ENCODE results near the gene BATF. TPM values are rescaled to one million over a fixed set of nuclear protein-coding genes. Genes with fewer than 3 reads are reported as not detected.

The BATF gene
- total RNA-seq, 1 experiment from 2014 or later, result 0.69 TPM

DNA sequence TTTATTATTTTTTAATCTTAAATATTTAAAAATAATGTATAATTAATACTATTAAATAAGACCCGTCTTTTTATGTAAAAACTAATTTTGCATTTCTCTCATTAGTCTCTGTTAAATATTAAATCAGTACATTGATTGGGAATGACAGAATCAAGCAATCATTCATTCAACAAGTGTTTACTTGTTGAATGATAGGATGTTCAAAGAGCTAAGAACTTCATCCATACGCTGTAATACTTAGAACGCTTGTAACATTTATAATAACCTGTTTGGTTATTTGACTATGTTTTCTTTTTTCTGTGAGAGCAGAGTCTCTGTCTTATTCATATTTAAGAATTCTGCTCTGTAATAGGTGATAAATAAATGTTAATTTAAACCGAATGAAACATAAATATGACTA is 2.9 kb upstream of the BATF start:
- Histone ChIP-seq H3K27me3 (ENCODE audit: insufficient read depth, low read length) (peaks cover 6% of the 10 kb centered on the region; the same call in 1 of the 2 replicates), H3K27ac (ENCODE audit: low read depth, low read length) (no peak overlapping the region), H3K4me2 (ENCODE audit: low read length) (no peak overlapping the region), H2AFZ (ENCODE audit: low read depth, low read length, poor library complexity, severe bottlenecking) (no peak overlapping the region), H3K79me2 (ENCODE audit: insufficient read depth, low read length) (no peaks in the 10 kb centered on the region), H3K4me3 (replicated peaks in 1 of 2; ENCODE audit: low read depth in 1 of 2, low read length in 2 of 2) (no peak overlapping the region), H3K9me3 (ENCODE audit: control insufficient read depth in 1 of 2, insufficient read depth in 1 of 2, low read depth in 1 of 2, low read length in 2 of 2) (no peaks in the 10 kb centered on the region), H3K36me3 (ENCODE audit: control insufficient read depth in 1 of 2, insufficient read depth in 2 of 2, low read length in 2 of 2) (no peaks in the 10 kb centered on the region), H3K9ac (ENCODE audit: low read length) (no peak overlapping the region), H3K9me2 (ENCODE audit: insufficient read depth) (no peaks in the 10 kb centered on the region), H4K20me1 (ENCODE audit: insufficient read depth) (no peaks in the 10 kb centered on the region), H3K4me1 (ENCODE audit: control insufficient read depth in 1 of 2, insufficient read depth in 2 of 2, low read length in 2 of 2) (no peaks in the 10 kb centered on the region)
- ATAC-seq (no peak), DNase-seq (ENCODE audit: low read depth, low spot score) (no peak)
- ChIA-PET POLR2A (no interaction called here), RAD21 (ENCODE audit: low non-redundant PET in 1 of 2, low total read pairs in 2 of 2, uncharacterized antibody in 2 of 2, unreplicated experiment in 2 of 2) (interaction anchor here in 1 of 2 experiments (0.6 kb wide), 1 partner anchor 224 kb away, joined by 6 read pairs; no protein-coding TSS in a partner anchor), CTCF (interaction anchor here (0.6 to 1.5 kb wide), 3 partner anchors 10 to 42 kb away, joined by 3 to 7 read pairs (median 4); no protein-coding TSS in a partner anchor)
- TF ChIP-seq EGR1 (IDR thresholded peaks at IDR 0.05; ENCODE audit: low read depth) (no peak), POLR2AphosphoS5 (IDR thresholded peaks at IDR 0.05; ENCODE audit: low read depth, low read length) (no peak), CEBPB (IDR thresholded peaks at IDR 0.05; ENCODE audit: low read depth) (no peak), TCF7L2 (IDR thresholded peaks at IDR 0.05; ENCODE audit: borderline replicate concordance, extremely low read depth, insufficient read depth, insufficient read length) (no peak), JUND (IDR thresholded peaks at IDR 0.05) (no peak), SRF (IDR thresholded peaks at IDR 0.05; ENCODE audit: low read depth) (no peak), FOSL1 (IDR thresholded peaks at IDR 0.05; ENCODE audit: low read depth) (no peak), CBX3 (IDR thresholded peaks at IDR 0.05; ENCODE audit: low read depth) (no peak), ZBTB33 (IDR thresholded peaks at IDR 0.05; ENCODE audit: extremely low read depth, insufficient replicate concordance, low read length) (no peak), SP1 (IDR thresholded peaks at IDR 0.05; ENCODE audit: low read depth) (no peak), RAD21 (IDR thresholded peaks at IDR 0.05; ENCODE audit: low read depth) (no peak), ELF1 (IDR thresholded peaks at IDR 0.05; ENCODE audit: borderline replicate concordance, low read depth) (no peak), YY1 (IDR thresholded peaks at IDR 0.05; ENCODE audit: extremely low read depth, insufficient replicate concordance, low read depth, low read length) (no peak), EZH2phosphoT487 (IDR thresholded peaks at IDR 0.05; ENCODE audit: borderline replicate concordance) (no peak), ZNF274 (IDR thresholded peaks at IDR 0.05; ENCODE audit: low read depth, low read length) (no peak)
- TF ChIP-seq, protein P1, sequence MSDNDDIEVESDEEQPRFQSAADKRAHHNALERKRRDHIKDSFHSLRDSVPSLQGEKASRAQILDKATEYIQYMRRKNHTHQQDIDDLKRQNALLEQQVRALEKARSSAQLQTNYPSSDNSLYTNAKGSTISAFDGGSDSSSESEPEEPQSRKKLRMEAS (IDR thresholded peaks at IDR 0.05), result no peak
- TF ChIP-seq, protein P2, sequence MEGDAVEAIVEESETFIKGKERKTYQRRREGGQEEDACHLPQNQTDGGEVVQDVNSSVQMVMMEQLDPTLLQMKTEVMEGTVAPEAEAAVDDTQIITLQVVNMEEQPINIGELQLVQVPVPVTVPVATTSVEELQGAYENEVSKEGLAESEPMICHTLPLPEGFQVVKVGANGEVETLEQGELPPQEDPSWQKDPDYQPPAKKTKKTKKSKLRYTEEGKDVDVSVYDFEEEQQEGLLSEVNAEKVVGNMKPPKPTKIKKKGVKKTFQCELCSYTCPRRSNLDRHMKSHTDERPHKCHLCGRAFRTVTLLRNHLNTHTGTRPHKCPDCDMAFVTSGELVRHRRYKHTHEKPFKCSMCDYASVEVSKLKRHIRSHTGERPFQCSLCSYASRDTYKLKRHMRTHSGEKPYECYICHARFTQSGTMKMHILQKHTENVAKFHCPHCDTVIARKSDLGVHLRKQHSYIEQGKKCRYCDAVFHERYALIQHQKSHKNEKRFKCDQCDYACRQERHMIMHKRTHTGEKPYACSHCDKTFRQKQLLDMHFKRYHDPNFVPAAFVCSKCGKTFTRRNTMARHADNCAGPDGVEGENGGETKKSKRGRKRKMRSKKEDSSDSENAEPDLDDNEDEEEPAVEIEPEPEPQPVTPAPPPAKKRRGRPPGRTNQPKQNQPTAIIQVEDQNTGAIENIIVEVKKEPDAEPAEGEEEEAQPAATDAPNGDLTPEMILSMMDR (IDR thresholded peaks at IDR 0.05 in 2 of 3, conservative IDR thresholded peaks at IDR 0.05 in 1 of 3; ENCODE audit: borderline replicate concordance in 1 of 3, insufficient read depth in 1 of 3, low read depth in 2 of 3, low read length in 2 of 3), result no peak
- TF ChIP-seq, protein P3, sequence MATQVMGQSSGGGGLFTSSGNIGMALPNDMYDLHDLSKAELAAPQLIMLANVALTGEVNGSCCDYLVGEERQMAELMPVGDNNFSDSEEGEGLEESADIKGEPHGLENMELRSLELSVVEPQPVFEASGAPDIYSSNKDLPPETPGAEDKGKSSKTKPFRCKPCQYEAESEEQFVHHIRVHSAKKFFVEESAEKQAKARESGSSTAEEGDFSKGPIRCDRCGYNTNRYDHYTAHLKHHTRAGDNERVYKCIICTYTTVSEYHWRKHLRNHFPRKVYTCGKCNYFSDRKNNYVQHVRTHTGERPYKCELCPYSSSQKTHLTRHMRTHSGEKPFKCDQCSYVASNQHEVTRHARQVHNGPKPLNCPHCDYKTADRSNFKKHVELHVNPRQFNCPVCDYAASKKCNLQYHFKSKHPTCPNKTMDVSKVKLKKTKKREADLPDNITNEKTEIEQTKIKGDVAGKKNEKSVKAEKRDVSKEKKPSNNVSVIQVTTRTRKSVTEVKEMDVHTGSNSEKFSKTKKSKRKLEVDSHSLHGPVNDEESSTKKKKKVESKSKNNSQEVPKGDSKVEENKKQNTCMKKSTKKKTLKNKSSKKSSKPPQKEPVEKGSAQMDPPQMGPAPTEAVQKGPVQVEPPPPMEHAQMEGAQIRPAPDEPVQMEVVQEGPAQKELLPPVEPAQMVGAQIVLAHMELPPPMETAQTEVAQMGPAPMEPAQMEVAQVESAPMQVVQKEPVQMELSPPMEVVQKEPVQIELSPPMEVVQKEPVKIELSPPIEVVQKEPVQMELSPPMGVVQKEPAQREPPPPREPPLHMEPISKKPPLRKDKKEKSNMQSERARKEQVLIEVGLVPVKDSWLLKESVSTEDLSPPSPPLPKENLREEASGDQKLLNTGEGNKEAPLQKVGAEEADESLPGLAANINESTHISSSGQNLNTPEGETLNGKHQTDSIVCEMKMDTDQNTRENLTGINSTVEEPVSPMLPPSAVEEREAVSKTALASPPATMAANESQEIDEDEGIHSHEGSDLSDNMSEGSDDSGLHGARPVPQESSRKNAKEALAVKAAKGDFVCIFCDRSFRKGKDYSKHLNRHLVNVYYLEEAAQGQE (IDR thresholded peaks at IDR 0.05; ENCODE audit: low read depth), result no peak
- BruUV-seq (replicated peaks), result no TSS peak
- intact Hi-C loops (cut with micrococcal nuclease), result no loop called here
